HG03159 (cell line): ENCODE data around the gene ZDHHC3.
"Not testable (repeated sequence)": the region's sequence is repeated elsewhere in the genome, so short reads cannot be mapped to it uniquely, and the experiment has no call there.

Experiments
- ATAC-seq: cut with Tn5 transposase; IDR thresholded peaks from one replicate; pipeline ENCODE4 v1.9.1; 2021; ENCODE audit warnings: mild to moderate bottlenecking, moderate library complexity; ENCODE audit not compliant: unreplicated experiment

The ZDHHC3 gene

GRCh38 chr3:44996556-44996969 lies 20.6 kb upstream of the ZDHHC3 start:
- no peak for ATAC-seq

GRCh38 chr3:44995142-44995770 lies 19.3 kb upstream of the ZDHHC3 start:
- ATAC-seq: no peak

GRCh38 chr3:44993471-44994205 lies 17.7 kb upstream of the ZDHHC3 start:
- ATAC-seq: no peak

GRCh38 chr3:44992555-44993470 lies 16.8 kb upstream of the ZDHHC3 start:
- no peak for ATAC-seq

GRCh38 chr3:44991326-44991725 lies 15.4 kb upstream of the ZDHHC3 start:
- ATAC-seq: no peak

GRCh38 chr3:44989636-44990373 lies 13.8 kb upstream of the ZDHHC3 start:
- ATAC-seq: no peak

- ATAC-seq: no peak
Measured at GRCh38 chr3:44989141-44989540, 13.2 kb upstream of the ZDHHC3 start.

GRCh38 chr3:44988073-44988472 lies 12.1 kb upstream of the ZDHHC3 start:
- no peak for ATAC-seq

- ATAC-seq: no peak
Measured at GRCh38 chr3:44987332-44987731, 11.4 kb upstream of the ZDHHC3 start.

- not testable (repeated sequence) for ATAC-seq
Measured at GRCh38 chr3:44986330-44986729, 10.4 kb upstream of the ZDHHC3 start.

GRCh38 chr3:44984335-44984734 lies 8.4 kb upstream of the ZDHHC3 start:
- no peak for ATAC-seq

GRCh38 chr3:44983484-44983941 lies 7.5 kb upstream of the ZDHHC3 start:
- no peak for ATAC-seq

- no peak for ATAC-seq
Measured at GRCh38 chr3:44982817-44983216, 6.8 kb upstream of the ZDHHC3 start.

- no peak for ATAC-seq
Measured at GRCh38 chr3:44981751-44982150, 5.8 kb upstream of the ZDHHC3 start.

- ATAC-seq: no peak
Measured at GRCh38 chr3:44981220-44981619, 5.2 kb upstream of the ZDHHC3 start.

- ATAC-seq: no peak
Measured at GRCh38 chr3:44974416-44974815, 1.6 kb downstream of the ZDHHC3 start.

GRCh38 chr3:44970926-44971490 lies 5.0 kb downstream of the ZDHHC3 start:
- ATAC-seq: no peak

- ATAC-seq: no peak
Measured at GRCh38 chr3:44969828-44970179, 6.2 kb downstream of the ZDHHC3 start.

GRCh38 chr3:44969154-44969827 lies 6.7 kb downstream of the ZDHHC3 start:
- ATAC-seq: no peak

GRCh38 chr3:44968447-44968858 lies 7.5 kb downstream of the ZDHHC3 start:
- ATAC-seq: no peak
